Activated naive CD4-positive, alpha-beta T cell treated with anti-CD3 and anti-CD28 coated beads, Interleukin-2, amount 10 ng/mL, durations not matched to agents 7 days and 5 days (primary cell): ENCODE data around the gene SOAT1.

Experiments used
- CTCF ChIA-PET: fragments of 350-600 bp; sonication (Branson Sonifier 250); formaldehyde crosslinking; loops from one replicate; lab custom pipeline; 2021; ENCODE audit warnings: antibody characterized with exemption; lab: Charles Lee
- DNase-seq: peaks from one replicate; pipeline ENCODE4 v3.0.0-alpha.2; 2020
- H3K27ac Mint-ChIP-seq: one replicate; pipeline ENCODE4 v1.8.0; 2021; ENCODE audit warnings: mild to moderate bottlenecking, moderate library complexity, mixed read lengths
- H3K27me3 Mint-ChIP-seq: one replicate; pipeline ENCODE4 v1.8.0; 2021; ENCODE audit warnings: mild to moderate bottlenecking, mixed read lengths
- H3K36me3 Mint-ChIP-seq: one replicate; pipeline ENCODE4 v1.8.0; 2021; ENCODE audit warnings: mixed read lengths
- H3K4me1 Mint-ChIP-seq: one replicate; pipeline ENCODE4 v1.8.0; 2021; ENCODE audit warnings: mixed read lengths
- H3K4me3 Mint-ChIP-seq: one replicate; pipeline ENCODE4 v1.8.0; 2021; ENCODE audit warnings: mild to moderate bottlenecking, moderate library complexity, mixed read lengths
- H3K9me3 Mint-ChIP-seq: one replicate; pipeline ENCODE4 v1.8.0; 2021; ENCODE audit warnings: mixed read lengths

SOAT1 gene

GRCh38 chr1:179288977-179289376 lies 4.6 kb upstream of the SOAT1 start:
- Mint-ChIP-seq H3K27me3 (no peaks in the 10 kb centered on the region), H3K4me1 (peaks cover 10% of the 10 kb centered on the region), H3K9me3 (no peaks in the 10 kb centered on the region), H3K27ac (no peak overlapping the region), H3K36me3 (no peaks in the 10 kb centered on the region), H3K4me3 (no peak overlapping the region)
- CTCF ChIA-PET: no interaction called here
- DNase-seq: no peak

DNA sequence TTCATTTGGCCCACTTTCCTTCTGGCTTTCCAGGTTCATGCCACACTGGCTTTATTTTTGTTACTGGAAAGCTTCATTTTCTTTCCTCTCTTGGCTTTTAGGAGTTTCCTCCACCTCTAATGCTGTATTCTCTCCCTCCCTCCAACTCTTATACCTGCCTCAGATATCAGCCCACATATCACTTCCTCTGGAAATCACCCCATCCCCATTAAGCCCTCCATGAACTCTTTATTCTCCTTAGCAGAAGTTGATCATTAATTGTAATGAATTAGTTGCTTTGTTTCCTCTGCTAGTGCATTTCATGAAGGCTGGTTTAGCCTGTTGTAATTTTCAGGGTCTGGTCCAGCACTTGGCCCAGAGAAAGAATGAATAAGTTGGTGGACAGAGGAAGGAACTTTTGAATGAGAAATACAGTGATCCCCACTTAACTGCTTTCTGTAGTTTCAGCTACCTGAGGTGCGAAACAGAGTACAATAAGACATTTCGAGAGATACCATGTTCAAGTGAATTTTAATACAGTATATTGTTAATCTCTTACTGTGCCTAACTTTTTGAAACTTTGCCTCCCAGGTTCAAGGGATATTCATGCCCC lies 1.7 kb downstream of the SOAT1 start:
- DNase-seq: no peak
- no peaks in the 10 kb centered on the region for H3K27me3 Mint-ChIP-seq
- H3K27ac Mint-ChIP-seq: peak overlapping the region; percentile 91
- H3K4me3 Mint-ChIP-seq: peak overlapping the region; percentile 82
- no peaks in the 10 kb centered on the region for H3K9me3 Mint-ChIP-seq
- H3K4me1 Mint-ChIP-seq: peaks cover 59% of the 10 kb centered on the region
- CTCF ChIA-PET: interaction anchor here (0.7 to 1.7 kb wide), 6 partner anchors 10 to 753 kb away, joined by 3 to 7 read pairs (median 4); partner anchors contain the start of gene AXDND1
- peaks cover 25% of the 10 kb centered on the region for H3K36me3 Mint-ChIP-seq

- Mint-ChIP-seq H3K27ac (peak overlapping the region; percentile 5), H3K4me3 (no peak overlapping the region), H3K36me3 (peaks cover 27% of the 10 kb centered on the region), H3K9me3 (no peaks in the 10 kb centered on the region), H3K4me1 (peaks cover 65% of the 10 kb centered on the region), H3K27me3 (no peaks in the 10 kb centered on the region)
- no peak for DNase-seq
- CTCF ChIA-PET: interaction anchor here (1.4 kb wide), 1 partner anchor 9 kb away, joined by 3 read pairs; no protein-coding TSS in a partner anchor
Observed at GRCh38 chr1:179296356-179297104, 2.9 kb downstream of the SOAT1 start.

- Mint-ChIP-seq H3K4me1 (peaks cover 69% of the 10 kb centered on the region), H3K4me3 (no peak overlapping the region)
Observed at GRCh38 chr1:179297105-179297378, 3.4 kb downstream of the SOAT1 start.

GRCh38 chr1:179298952-179299351 lies 5.4 kb downstream of the SOAT1 start:
- Mint-ChIP-seq H3K36me3 (peaks cover 42% of the 10 kb centered on the region), H3K27me3 (no peaks in the 10 kb centered on the region)

More at GRCh38 chr1:179297105-179297378, 3.4 kb downstream of the SOAT1 start:
- no peak for DNase-seq
- Mint-ChIP-seq H3K27ac (peak overlapping the region; percentile 5), H3K27me3 (no peaks in the 10 kb centered on the region), H3K36me3 (peaks cover 27% of the 10 kb centered on the region), H3K9me3 (no peaks in the 10 kb centered on the region)
- CTCF ChIA-PET: interaction anchor here (1.4 kb wide), 1 partner anchor 9 kb away, joined by 3 read pairs; no protein-coding TSS in a partner anchor

DNA sequence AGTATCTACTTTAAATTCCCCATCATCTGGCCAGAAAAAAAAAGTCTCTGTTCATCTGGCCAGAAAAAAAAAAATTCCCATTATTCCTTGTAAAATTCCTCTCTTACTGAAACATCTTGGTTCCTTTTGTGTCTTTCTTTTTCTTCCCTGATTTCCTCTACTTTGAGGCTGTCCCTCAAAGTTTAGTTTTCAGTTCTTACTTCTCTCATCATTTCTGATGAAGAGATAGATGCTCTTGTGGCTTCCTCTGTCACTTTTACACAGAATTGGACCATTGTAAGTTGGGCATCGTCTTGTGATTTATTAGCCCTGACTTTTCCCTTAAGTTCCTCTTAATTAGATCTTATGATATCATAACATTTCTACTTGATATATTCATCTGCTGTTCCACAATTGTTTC lies 6.5 kb downstream of the SOAT1 start:
- Mint-ChIP-seq H3K4me1 (peaks cover 57% of the 10 kb centered on the region), H3K9me3 (no peaks in the 10 kb centered on the region), H3K36me3 (peaks cover 46% of the 10 kb centered on the region), H3K4me3 (no peak overlapping the region), H3K27ac (peak overlapping the region; percentile 56), H3K27me3 (no peaks in the 10 kb centered on the region)
- CTCF ChIA-PET: no interaction called here
- DNase-seq: no peak

More at GRCh38 chr1:179298952-179299351, 5.4 kb downstream of the SOAT1 start:
- Mint-ChIP-seq H3K9me3 (no peaks in the 10 kb centered on the region), H3K27ac (peak overlapping the region; percentile 24), H3K4me1 (peaks cover 61% of the 10 kb centered on the region), H3K4me3 (no peak overlapping the region)
- CTCF ChIA-PET: no interaction called here
- DNase-seq: peak; percentile 75

GRCh38 chr1:179302070-179302469 lies 8.5 kb downstream of the SOAT1 start:
- Mint-ChIP-seq H3K27me3 (no peaks in the 10 kb centered on the region), H3K4me3 (no peak overlapping the region), H3K27ac (no peak overlapping the region), H3K9me3 (no peaks in the 10 kb centered on the region), H3K36me3 (peaks cover 46% of the 10 kb centered on the region), H3K4me1 (peaks cover 43% of the 10 kb centered on the region)
- DNase-seq: no peak
- CTCF ChIA-PET: no interaction called here

DNA sequence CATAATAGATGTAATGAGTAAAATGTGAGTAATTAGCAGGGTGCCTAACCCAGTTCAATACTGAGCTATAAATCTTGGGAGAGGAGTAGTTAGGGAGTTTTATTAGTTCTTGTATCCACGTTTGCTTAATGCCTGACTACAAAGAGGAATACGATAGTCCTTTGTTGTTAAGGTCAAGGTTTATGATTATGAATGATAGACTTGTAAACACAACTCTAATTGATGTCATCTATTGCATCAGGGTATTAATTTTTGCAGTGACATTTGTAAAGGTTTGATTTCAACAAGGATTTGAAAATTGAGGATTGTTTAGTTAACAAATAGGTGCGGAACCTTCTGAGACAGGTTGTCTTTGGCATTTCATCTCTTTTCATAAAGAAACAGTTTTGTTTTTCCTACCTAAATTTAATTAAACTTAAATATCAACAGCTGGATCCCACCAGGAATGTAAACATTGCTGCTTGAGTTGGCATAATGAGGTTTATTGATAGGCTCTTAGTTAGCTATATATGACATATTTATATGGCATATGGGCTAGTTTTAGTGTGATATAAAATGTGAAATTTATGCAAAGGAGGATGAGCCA lies 9.7 kb downstream of the SOAT1 start:
- Mint-ChIP-seq H3K9me3 (no peaks in the 10 kb centered on the region), H3K4me3 (no peak overlapping the region), H3K4me1 (peaks cover 33% of the 10 kb centered on the region), H3K36me3 (peaks cover 51% of the 10 kb centered on the region), H3K27ac (no peak overlapping the region), H3K27me3 (no peaks in the 10 kb centered on the region)
- no peak for DNase-seq
- CTCF ChIA-PET: no interaction called here

DNA sequence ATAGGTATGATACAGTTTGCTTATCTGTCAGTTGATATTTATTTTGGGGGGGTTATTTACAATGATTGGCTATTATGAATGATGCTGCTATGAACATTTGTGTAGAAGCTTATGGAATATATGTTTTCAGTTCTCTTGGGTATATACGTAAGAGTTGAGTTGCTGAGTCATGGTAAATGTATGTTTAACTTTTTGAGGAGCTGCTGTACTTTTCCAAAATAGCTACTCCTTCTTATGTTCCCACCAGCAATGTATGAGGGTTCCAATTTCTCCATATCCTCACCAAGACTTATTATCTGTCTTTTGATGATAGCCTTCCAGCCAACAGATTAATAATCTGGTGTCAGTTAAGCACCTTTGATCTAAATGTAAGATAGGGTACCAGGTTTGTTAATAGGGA lies 11.9 kb downstream of the SOAT1 start:
- H3K27me3 Mint-ChIP-seq: no peaks in the 10 kb centered on the region
- CTCF ChIA-PET: interaction anchor here (1.3 kb wide), 1 partner anchor 9 kb away, joined by 3 read pairs; no protein-coding TSS in a partner anchor
- H3K4me3 Mint-ChIP-seq: no peak overlapping the region
- H3K36me3 Mint-ChIP-seq: peaks cover 48% of the 10 kb centered on the region
- no peak overlapping the region for H3K27ac Mint-ChIP-seq
- H3K4me1 Mint-ChIP-seq: peaks cover 14% of the 10 kb centered on the region
- H3K9me3 Mint-ChIP-seq: no peaks in the 10 kb centered on the region
- no peak for DNase-seq

- Mint-ChIP-seq H3K4me1 (peaks cover 2% of the 10 kb centered on the region), H3K4me3 (no peak overlapping the region)
- DNase-seq: no peak
Observed at GRCh38 chr1:179310291-179310690, 16.7 kb downstream of the SOAT1 start.

GRCh38 chr1:179310721-179311120 lies 17.1 kb downstream of the SOAT1 start:
- no peak for DNase-seq
- peaks cover 43% of the 10 kb centered on the region for H3K36me3 Mint-ChIP-seq

More at GRCh38 chr1:179310291-179310690, 16.7 kb downstream of the SOAT1 start:
- Mint-ChIP-seq H3K36me3 (peaks cover 46% of the 10 kb centered on the region), H3K27ac (no peak overlapping the region), H3K27me3 (no peaks in the 10 kb centered on the region), H3K9me3 (no peaks in the 10 kb centered on the region)
- CTCF ChIA-PET: no interaction called here

GRCh38 chr1:179311149-179311700 lies 17.6 kb downstream of the SOAT1 start:
- peaks cover 42% of the 10 kb centered on the region for H3K36me3 Mint-ChIP-seq
- CTCF ChIA-PET: no interaction called here
- no peak for DNase-seq
- H3K9me3 Mint-ChIP-seq: no peaks in the 10 kb centered on the region
- H3K27me3 Mint-ChIP-seq: no peaks in the 10 kb centered on the region
- H3K4me1 Mint-ChIP-seq: no peaks in the 10 kb centered on the region
- H3K4me3 Mint-ChIP-seq: no peak overlapping the region
- no peak overlapping the region for H3K27ac Mint-ChIP-seq

More at GRCh38 chr1:179310721-179311120, 17.1 kb downstream of the SOAT1 start:
- Mint-ChIP-seq H3K27ac (no peak overlapping the region), H3K27me3 (no peaks in the 10 kb centered on the region), H3K4me1 (peaks cover 2% of the 10 kb centered on the region), H3K9me3 (no peaks in the 10 kb centered on the region), H3K4me3 (no peak overlapping the region)
- CTCF ChIA-PET: no interaction called here

DNA sequence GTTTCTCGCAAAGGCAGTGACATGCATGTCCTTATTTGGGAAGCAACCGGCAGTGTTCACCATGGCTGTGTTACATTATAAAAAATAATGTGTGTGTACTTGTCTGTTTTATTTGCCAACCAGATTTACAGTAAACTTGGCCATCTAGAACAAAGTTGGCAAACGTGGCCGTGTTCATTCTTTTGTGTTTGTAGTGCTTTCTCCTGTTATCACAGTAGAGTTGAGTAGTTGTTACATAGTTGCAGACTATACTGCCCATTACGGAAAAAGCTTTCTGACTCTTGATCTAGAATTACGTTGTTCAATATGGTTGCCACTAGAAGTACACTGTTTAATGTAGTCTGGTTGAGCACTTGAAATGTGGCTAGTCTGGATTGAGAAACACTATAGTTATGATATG lies 19.4 kb downstream of the SOAT1 start:
- H3K27ac Mint-ChIP-seq: no peak overlapping the region
- peaks cover 35% of the 10 kb centered on the region for H3K36me3 Mint-ChIP-seq
- H3K9me3 Mint-ChIP-seq: no peaks in the 10 kb centered on the region
- H3K4me1 Mint-ChIP-seq: peaks cover 5% of the 10 kb centered on the region
- no peak for DNase-seq
- CTCF ChIA-PET: no interaction called here
- H3K27me3 Mint-ChIP-seq: no peaks in the 10 kb centered on the region
- no peak overlapping the region for H3K4me3 Mint-ChIP-seq

- H3K4me3 Mint-ChIP-seq: no peak overlapping the region
- no peaks in the 10 kb centered on the region for H3K9me3 Mint-ChIP-seq
- H3K36me3 Mint-ChIP-seq: peaks cover 38% of the 10 kb centered on the region
- H3K27me3 Mint-ChIP-seq: no peaks in the 10 kb centered on the region
- no peak overlapping the region for H3K27ac Mint-ChIP-seq
- CTCF ChIA-PET: no interaction called here
- H3K4me1 Mint-ChIP-seq: peaks cover 5% of the 10 kb centered on the region
- DNase-seq: no peak
Observed at GRCh38 chr1:179314928-179315327, 21.3 kb downstream of the SOAT1 start.
